Mucosa of descending colon (tissue), 3 donors: ENCODE results near the gene CHD5. TPM values are rescaled to one million over a fixed set of nuclear protein-coding genes. Genes with fewer than 3 reads are reported as not detected.

Source experiments
- ATAC-seq: fragments of 200-7000 bp; cut with Tn5 transposase; one replicate; pipeline ENCODE4 v1.9.1; 2020; ENCODE audit warnings: mild to moderate bottlenecking, moderate library complexity
- DNase-seq, 3 donors: peaks; one replicate each; pipeline ENCODE4 v3.0.0-alpha.2; 2020
- H3K36me3 ChIP-seq: fragments of 200-600 bp; one replicate; pipeline ENCODE4 v1.8.0; 2021; ENCODE audit warnings: low read depth, mild to moderate bottlenecking
- H3K4me1 ChIP-seq: fragments of 200-600 bp; one replicate; pipeline ENCODE4 v1.8.0; 2021; ENCODE audit warnings: low read depth, mild to moderate bottlenecking
- H3K4me3 ChIP-seq: fragments of 200-600 bp; one replicate; pipeline ENCODE4 v1.8.0; 2021; ENCODE audit warnings: mild to moderate bottlenecking
- H3K9me3 ChIP-seq: fragments of 200-600 bp; one replicate; pipeline ENCODE4 v1.8.0; 2021; ENCODE audit warnings: mild to moderate bottlenecking
- intact Hi-C, 2 donors: fragments of 100-400 bp; cut with DNase I in 1 of 2; cut with micrococcal nuclease in 1 of 2; formaldehyde crosslinking; loops; one replicate each; pipeline versions ENCODE4 v1.11.0 to v1.11.1; 2022; cut with DNase I, micrococcal nuclease
- total RNA-seq, 3 donors: library from RNA; stranded (reverse); fragmentation: NEBNext Ultra II Directional in 2 of 3; extraction: Animal tissue kit (Norgen Biotek cat#: 25700) in 2 of 3; gene quantifications; one replicate each; pipeline versions ENCODE4 v1.2.1 to v1.2.4, GENCODE V29; 2021 to 2023
- TF ChIP-seq, protein P1 (sequence below): fragments of 200-600 bp; IDR thresholded peaks from one replicate; pipeline ENCODE4 v1.8.0; 2022; ENCODE audit warnings: antibody characterized with exemption, mild to moderate bottlenecking
- donor health status: DM: no; HTN: no; CAD: no; lungs with moderate emphysema.
- donor health status: DM: no; HTN: no; CAD: no.
- donor health status: DM: no; HTN: yes; CAD: no.

Gene CHD5
- total RNA-seq, 3 donors from 2014 or later: 0.17 to 2.1 (median 0.22) TPM

DNA sequence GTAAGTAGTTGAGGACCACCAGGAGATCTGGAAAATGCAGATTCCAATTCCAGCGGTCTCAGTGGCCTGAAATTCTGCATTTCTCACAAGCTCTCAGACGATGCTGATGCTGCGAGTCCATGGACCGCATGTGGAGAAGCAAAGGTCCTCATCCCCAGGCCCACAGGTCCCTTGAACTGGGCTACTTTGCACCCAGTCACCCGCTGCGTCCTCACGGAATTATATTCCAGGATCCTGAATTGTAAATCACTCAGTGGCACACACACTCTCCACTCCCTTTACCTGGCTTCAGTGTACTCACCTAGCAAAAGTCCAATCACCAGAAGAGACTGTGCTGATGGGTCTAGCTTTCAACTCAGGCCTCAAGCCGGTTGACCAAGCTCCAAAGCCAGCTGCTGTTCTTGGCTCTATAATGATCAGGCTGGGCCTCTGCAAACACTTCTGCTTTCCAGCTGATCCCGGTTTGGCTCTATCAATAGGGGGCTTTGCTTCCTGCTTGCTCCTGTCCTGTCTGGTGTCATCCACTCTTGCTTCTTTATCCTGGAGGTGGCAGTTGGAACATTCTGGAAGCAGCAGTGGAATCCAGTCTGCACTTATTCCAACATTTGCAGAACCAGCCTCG, 20.2 kb upstream of the CHD5 start:
- no peaks in the 10 kb centered on the region for H3K36me3 ChIP-seq
- H3K9me3 ChIP-seq: no peaks in the 10 kb centered on the region
- ATAC-seq (no peak), DNase-seq (no peak)
- no peak overlapping the region for H3K4me3 ChIP-seq
- intact Hi-C loops: no loop called here
- H3K4me1 ChIP-seq: peaks cover 11% of the 10 kb centered on the region
- TF ChIP-seq, protein P1, sequence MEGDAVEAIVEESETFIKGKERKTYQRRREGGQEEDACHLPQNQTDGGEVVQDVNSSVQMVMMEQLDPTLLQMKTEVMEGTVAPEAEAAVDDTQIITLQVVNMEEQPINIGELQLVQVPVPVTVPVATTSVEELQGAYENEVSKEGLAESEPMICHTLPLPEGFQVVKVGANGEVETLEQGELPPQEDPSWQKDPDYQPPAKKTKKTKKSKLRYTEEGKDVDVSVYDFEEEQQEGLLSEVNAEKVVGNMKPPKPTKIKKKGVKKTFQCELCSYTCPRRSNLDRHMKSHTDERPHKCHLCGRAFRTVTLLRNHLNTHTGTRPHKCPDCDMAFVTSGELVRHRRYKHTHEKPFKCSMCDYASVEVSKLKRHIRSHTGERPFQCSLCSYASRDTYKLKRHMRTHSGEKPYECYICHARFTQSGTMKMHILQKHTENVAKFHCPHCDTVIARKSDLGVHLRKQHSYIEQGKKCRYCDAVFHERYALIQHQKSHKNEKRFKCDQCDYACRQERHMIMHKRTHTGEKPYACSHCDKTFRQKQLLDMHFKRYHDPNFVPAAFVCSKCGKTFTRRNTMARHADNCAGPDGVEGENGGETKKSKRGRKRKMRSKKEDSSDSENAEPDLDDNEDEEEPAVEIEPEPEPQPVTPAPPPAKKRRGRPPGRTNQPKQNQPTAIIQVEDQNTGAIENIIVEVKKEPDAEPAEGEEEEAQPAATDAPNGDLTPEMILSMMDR: no peak

DNA sequence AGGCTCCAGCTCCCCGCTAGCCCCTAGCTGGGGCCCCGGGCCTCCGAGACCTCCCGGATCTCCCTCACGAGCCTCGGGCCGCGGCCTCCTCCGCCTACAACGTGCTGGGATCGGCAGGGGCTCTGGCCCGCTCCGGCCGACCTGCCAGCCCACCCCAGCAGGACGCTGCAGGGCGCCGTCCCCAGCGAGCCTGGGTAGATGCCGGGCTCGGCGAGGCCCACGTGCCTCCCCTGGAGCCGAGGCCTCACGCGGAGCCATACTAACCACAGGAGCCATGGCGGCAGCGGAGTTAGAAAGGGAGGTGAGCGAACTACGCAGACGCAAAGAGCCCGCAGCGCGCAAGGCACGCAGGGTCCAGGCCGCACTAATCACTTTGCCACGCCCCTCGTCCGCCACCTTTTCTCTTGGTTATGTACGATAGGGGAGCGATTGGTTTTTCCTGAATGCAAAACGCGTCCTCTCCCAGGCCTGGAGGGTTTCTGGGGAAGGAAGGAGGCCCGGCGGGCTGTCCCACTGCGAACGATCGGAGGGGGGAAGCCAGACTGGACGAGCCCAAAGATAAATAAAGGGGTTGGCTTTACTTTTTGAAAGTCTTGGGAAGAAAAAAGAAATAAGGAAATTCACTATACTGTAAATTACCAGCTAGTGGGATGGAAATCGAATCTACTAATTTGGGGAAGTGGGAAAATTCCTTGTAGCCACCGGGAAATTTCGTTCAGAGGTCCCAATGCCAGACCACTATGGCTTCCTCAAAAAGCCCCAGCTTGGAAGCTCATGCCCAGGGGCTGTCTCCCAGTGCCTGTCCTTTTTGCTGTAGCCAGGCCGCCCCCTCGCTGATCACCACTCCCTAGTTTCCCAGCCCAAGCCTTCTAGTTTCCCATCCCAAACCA, 19.4 kb upstream of the CHD5 start, which contains the start of gene RPL22:
RPL22 (minus strand) TSS at position 298 of the 890 bp plus-strand sequence; CDS start at position 276, 22 bp downstream.
- H3K36me3 ChIP-seq: no peaks in the 10 kb centered on the region
- H3K4me1 ChIP-seq: peaks cover 6% of the 10 kb centered on the region
- TF ChIP-seq, protein P1: no peak
- H3K4me3 ChIP-seq: peak within 1 kb of the TSS; percentile 76
- ATAC-seq: peak; percentile 99
- no peaks in the 10 kb centered on the region for H3K9me3 ChIP-seq
- intact Hi-C loops: no loop called here
- peak; percentile 97 to 100 (median 99) for DNase-seq

DNA sequence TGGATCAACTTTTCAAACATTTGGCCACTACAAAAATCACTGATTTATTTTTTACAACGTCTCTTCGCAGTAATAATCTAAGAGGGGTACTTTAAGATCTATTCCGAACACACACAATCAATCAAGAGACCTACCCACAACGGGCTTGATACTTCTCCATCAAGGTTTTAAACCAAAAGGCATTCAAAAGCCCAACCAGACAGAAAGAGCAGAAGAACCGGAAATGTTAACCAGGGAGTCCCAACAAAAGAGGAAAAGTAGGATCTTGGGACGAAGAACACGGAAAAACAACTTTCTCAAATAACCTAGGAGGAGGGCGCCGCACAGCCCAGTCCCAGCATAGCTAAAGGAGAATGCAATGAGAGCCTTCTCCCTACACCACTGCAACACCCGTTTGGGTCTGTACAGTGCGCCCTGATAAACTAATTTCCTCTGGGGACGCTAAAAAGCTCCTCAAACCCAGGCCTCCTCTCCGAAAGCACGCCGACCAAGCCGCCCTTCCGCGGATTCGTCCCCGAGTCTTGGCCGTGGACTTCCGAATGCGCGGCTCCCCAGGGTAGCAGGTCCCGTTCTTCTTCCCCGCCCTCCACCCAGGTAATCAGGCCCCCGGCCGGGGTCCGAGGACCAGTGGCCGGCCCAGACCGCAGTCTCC, 18.7 kb upstream of the CHD5 start:
- TF ChIP-seq, protein P1: no peak
- Histone ChIP-seq H3K36me3 (no peaks in the 10 kb centered on the region), H3K9me3 (no peaks in the 10 kb centered on the region), H3K4me1 (peaks cover 6% of the 10 kb centered on the region), H3K4me3 (peak overlapping the region; percentile 76)
- DNase-seq (peak in 1 of 3 donors; percentile 36), ATAC-seq (peak; percentile 35)
- intact Hi-C loops: no loop called here

DNA sequence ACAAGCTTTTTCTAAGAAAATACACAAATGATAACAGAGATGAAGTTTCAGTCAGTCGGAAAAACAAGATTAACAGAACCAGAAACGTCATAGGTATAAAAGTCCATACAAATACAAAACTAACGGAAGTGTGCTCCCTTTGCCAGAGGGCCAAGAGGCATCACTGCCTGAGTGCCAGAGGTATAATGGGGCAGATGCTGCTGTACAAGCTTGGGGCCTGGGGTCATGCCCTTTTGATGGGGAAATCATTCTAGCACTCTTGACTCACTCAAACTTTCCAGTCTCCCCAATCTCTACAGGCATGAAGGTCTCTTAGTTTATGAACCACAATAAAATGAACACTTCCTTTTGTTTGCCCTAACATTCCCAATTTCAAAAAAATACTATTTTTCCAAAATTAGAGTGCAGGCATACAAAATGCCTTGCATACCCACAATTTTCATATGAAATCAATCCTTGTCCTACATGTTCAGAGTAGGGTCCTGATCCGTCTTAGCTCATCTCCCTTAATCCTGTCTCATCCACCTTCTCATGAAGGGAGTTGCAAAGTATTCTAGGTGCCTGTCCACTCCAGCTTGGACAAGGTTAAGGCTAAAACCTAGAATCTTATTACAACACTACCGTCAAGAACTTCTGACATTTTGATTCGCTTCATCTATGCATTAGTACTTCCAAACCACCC, 17.8 kb upstream of the CHD5 start:
- TF ChIP-seq, protein P1: no peak
- Histone ChIP-seq H3K4me3 (no peak overlapping the region), H3K9me3 (no peaks in the 10 kb centered on the region), H3K36me3 (no peaks in the 10 kb centered on the region), H3K4me1 (peaks cover 6% of the 10 kb centered on the region)
- DNase-seq (no peak), ATAC-seq (no peak)
- intact Hi-C loops: no loop called here

DNA sequence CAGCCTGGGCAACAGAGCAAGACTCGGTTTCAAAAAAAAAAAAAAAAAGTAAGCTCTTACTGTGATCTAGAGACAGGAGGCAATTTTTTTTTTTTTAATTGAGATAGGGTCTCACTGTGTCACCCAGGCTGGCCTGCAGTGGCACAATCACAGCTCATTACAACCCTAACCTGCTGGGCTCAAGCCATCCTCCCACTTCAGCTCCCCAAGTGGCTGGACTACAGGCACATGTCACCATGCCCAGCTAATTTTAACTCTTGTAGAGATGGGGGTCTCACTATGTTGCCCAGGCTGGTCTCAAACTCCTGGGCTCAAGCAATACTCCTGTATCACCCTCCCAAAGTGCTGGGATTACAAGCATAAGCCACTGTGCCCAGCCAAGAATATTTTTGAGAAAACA, 11.8 kb upstream of the CHD5 start:
- intact Hi-C loops: no loop called here
- ATAC-seq (no peak), DNase-seq (no peak)
- Histone ChIP-seq H3K4me3 (no peak overlapping the region), H3K9me3 (no peaks in the 10 kb centered on the region), H3K36me3 (peaks cover 10% of the 10 kb centered on the region), H3K4me1 (no peaks in the 10 kb centered on the region)
- TF ChIP-seq, protein P1: no peak
